Suprapubic skin (tissue), 4 donors: ENCODE results near the gene MYL10. TPM values are rescaled to one million over a fixed set of nuclear protein-coding genes. Genes with fewer than 3 reads are reported as not detected.

Source experiments
- DNase-seq, 2 donors: peaks; one replicate each; pipeline ENCODE4 v3.0.0-alpha.2; 2019; ENCODE audit warnings: low spot score in 2 of 2
- H3K27ac ChIP-seq: fragments of 200-600 bp; sonication (generic); one replicate; pipeline ENCODE4 v1.5.1; 2019
- H3K27me3 ChIP-seq: fragments of 200-600 bp; sonication (generic); one replicate; pipeline ENCODE4 v1.5.1; 2019
- H3K36me3 ChIP-seq: fragments of 200-600 bp; sonication (generic); one replicate; pipeline ENCODE4 v1.5.1; 2019
- H3K4me1 ChIP-seq: fragments of 200-600 bp; sonication (generic); one replicate; pipeline ENCODE4 v1.5.1; 2019
- H3K4me3 ChIP-seq: fragments of 200-600 bp; sonication (generic); one replicate; pipeline ENCODE4 v1.5.1; 2019; ENCODE audit warnings: mild to moderate bottlenecking
- H3K9me3 ChIP-seq: fragments of 200-600 bp; sonication (generic); one replicate; pipeline ENCODE4 v1.5.1; 2019
- EP300 ChIP-seq: sonication (generic); formaldehyde crosslinking; IDR thresholded peaks from one replicate; pipeline ENCODE4 v1.6.1; 2017; ENCODE audit warnings: antibody characterized with exemption
- POLR2A ChIP-seq, 2 donors: fragments of 450-650 bp; IDR thresholded peaks; one replicate each; pipeline ENCODE4 v1.6.1; 2017; ENCODE audit warnings: antibody characterized with exemption in 2 of 2, mild to moderate bottlenecking in 2 of 2, moderate library complexity in 2 of 2
- POLR2AphosphoS5 ChIP-seq, 3 donors: sonication (generic); formaldehyde crosslinking; IDR thresholded peaks; one replicate each; pipeline ENCODE4 v1.6.1; 2017; ENCODE audit warnings: antibody characterized with exemption in 3 of 3
- WGBS: methylation state at CpG from one replicate; pipeline ENCODE4 v1.1.5; 2018; 5-methylcytosine and 5-hydroxymethylcytosine counted together
- total RNA-seq, 4 donors: library from RNA; depleted of rRNA; stranded (reverse); fragments of >200 nt; gene quantifications; one replicate each; pipeline ENCODE4 v1.1.0, GENCODE V29; 2016
- TF ChIP-seq, protein P1 (sequence below), 2 donors: fragments of 200-600 bp in 1 of 2; fragments of 450-650 bp in 1 of 2; sonication (generic) in 1 of 2; IDR thresholded peaks; one replicate each; pipeline ENCODE4 v1.5.1; 2016 to 2019; ENCODE audit warnings: antibody characterized with exemption in 2 of 2, mild to moderate bottlenecking in 1 of 2, moderate library complexity in 1 of 2

The MYL10 gene
- total RNA-seq, 4 donors from 2014 or later: not detected

DNA sequence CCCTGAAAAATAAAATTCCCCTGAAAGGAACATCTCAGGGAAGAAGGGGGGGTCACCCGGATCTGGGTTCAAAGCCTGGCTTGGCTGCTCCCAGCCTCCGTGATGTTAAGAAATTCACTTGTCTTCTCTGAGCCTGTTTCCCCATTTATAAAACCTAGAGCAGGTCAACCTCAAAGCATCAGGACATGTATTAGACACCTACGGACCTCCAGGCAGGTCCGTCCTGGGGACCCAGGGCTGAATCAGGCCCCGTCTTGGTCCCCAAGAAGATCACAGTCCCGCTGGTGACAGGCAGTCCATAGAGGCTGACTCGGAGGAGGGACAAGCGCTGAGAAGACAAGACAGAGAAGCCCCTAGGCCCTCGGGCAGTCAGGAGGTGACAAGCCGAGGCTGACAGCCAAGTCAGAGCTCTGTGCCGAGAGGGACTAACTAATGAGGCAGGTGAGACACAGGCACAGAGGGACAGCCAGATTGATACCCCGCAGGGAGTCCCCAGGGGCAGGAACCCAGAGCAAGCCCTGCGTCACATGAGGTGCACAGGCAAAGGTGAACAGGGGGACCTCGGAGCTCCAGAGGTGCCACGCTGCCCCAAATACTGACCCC is 2.9 kb downstream of the MYL10 start:
- Histone ChIP-seq H3K36me3 (no peaks in the 10 kb centered on the region), H3K4me1 (peaks cover 7% of the 10 kb centered on the region), H3K27me3 (peaks cover 66% of the 10 kb centered on the region), H3K9me3 (no peaks in the 10 kb centered on the region), H3K4me3 (no peak overlapping the region), H3K27ac (no peak overlapping the region)
- peak in 1 of 2 donors; percentile 71 for DNase-seq
- no peak for TF ChIP-seq EP300
- TF ChIP-seq POLR2AphosphoS5 (IDR thresholded peaks at IDR 0.05): no peak
- TF ChIP-seq, protein P1, sequence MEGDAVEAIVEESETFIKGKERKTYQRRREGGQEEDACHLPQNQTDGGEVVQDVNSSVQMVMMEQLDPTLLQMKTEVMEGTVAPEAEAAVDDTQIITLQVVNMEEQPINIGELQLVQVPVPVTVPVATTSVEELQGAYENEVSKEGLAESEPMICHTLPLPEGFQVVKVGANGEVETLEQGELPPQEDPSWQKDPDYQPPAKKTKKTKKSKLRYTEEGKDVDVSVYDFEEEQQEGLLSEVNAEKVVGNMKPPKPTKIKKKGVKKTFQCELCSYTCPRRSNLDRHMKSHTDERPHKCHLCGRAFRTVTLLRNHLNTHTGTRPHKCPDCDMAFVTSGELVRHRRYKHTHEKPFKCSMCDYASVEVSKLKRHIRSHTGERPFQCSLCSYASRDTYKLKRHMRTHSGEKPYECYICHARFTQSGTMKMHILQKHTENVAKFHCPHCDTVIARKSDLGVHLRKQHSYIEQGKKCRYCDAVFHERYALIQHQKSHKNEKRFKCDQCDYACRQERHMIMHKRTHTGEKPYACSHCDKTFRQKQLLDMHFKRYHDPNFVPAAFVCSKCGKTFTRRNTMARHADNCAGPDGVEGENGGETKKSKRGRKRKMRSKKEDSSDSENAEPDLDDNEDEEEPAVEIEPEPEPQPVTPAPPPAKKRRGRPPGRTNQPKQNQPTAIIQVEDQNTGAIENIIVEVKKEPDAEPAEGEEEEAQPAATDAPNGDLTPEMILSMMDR (IDR thresholded peaks at IDR 0.05): no peak
- no peak for TF ChIP-seq POLR2A (IDR thresholded peaks at IDR 0.05)
- 51% methylated on average over 14 of the region's 15 CpGs for WGBS

DNA sequence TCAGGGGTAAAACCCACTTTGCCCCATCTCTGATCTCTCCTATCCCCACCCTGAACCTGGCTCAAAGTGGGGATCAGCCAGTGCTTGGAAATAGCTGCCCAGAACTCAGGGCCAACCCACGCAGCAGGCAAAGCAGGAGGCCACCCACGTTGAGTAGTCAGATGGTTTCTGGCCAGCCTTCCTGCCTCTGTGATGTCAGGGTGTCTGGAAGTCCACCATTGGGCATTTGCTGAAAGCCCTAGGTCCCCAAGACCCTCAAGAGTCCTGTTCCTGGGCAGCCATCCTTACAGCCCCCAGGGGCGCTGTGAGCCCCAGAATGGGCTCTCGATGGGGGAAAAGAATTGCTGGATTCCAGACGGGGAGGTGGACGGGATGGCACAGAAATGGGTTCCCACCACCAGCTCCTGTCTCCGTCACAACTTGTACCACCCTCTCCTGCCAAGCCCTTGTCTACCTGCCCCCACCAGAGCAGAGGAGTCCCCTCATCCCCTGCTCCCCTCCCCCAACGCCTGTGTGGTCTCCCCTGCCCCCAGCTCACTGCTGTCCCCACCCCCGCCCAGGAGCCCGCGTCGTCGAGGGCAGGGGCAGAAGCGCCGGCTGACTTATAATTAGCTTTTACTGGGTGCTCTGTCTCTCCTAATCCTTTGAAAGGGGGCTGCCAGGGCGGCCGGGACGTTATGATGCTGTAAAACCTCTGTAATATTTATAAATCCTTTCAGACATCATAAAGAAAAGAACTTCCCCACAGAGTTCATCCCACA is 3.9 kb downstream of the MYL10 start:
- peaks cover 57% of the 10 kb centered on the region for H3K27me3 ChIP-seq
- WGBS: 10% methylated on average over 15 of the region's 18 CpGs
- TF ChIP-seq, protein P1 (IDR thresholded peaks at IDR 0.05): no peak
- TF ChIP-seq POLR2A (IDR thresholded peaks at IDR 0.05) (no peak), POLR2AphosphoS5 (IDR thresholded peaks at IDR 0.05) (no peak), EP300 (no peak)
- no peaks in the 10 kb centered on the region for H3K9me3 ChIP-seq
- no peaks in the 10 kb centered on the region for H3K36me3 ChIP-seq
- H3K4me3 ChIP-seq: no peak overlapping the region
- H3K27ac ChIP-seq: no peak overlapping the region
- no peak for DNase-seq
- H3K4me1 ChIP-seq: no peaks in the 10 kb centered on the region

DNA sequence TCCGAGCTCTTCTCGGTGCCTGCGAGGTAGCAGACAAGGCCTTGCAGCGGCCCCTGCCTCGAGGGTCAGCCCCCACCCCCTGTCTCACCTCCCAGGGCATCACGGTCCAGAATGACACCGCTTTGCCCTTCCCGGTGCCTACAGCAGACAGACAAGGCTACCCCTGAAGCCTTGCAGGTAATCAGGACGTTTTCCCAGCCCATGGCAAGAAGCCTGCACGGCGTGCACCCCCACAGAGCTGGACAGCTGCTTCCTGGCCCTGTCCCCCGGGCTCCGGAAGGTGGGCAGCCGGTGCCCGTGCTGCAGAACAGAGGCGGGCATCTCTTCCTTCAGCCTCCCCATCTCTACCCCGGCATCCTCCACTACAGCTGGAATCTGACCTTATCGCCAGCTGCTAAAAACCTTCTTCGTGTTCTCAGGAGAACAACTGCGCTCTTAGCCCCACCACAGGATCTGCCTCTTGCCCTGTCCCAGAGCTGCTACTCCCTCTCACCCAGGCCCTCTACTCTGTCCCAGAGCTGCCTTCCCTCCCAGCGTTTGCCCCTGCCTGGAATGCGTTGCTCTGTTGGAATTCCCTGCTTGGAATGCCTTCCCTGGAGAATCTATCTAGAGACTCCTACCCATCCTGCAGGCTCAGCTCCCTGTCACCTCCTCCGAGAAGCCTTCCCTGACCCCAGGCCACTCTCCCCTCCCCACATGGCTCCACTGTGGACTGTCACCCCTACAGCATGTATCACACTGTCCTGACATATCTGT is 4.7 kb downstream of the MYL10 start:
- no peaks in the 10 kb centered on the region for H3K9me3 ChIP-seq
- H3K27ac ChIP-seq: no peak overlapping the region
- 66% methylated on average over 20 of the region's 23 CpGs for WGBS
- H3K4me1 ChIP-seq: no peaks in the 10 kb centered on the region
- H3K36me3 ChIP-seq: no peaks in the 10 kb centered on the region
- H3K27me3 ChIP-seq: peaks cover 55% of the 10 kb centered on the region
- no peak overlapping the region for H3K4me3 ChIP-seq
- DNase-seq: no peak
- TF ChIP-seq POLR2A (IDR thresholded peaks at IDR 0.05): no peak
- TF ChIP-seq EP300: no peak
- TF ChIP-seq, protein P1 (IDR thresholded peaks at IDR 0.05): no peak
- no peak for TF ChIP-seq POLR2AphosphoS5 (IDR thresholded peaks at IDR 0.05)

DNA sequence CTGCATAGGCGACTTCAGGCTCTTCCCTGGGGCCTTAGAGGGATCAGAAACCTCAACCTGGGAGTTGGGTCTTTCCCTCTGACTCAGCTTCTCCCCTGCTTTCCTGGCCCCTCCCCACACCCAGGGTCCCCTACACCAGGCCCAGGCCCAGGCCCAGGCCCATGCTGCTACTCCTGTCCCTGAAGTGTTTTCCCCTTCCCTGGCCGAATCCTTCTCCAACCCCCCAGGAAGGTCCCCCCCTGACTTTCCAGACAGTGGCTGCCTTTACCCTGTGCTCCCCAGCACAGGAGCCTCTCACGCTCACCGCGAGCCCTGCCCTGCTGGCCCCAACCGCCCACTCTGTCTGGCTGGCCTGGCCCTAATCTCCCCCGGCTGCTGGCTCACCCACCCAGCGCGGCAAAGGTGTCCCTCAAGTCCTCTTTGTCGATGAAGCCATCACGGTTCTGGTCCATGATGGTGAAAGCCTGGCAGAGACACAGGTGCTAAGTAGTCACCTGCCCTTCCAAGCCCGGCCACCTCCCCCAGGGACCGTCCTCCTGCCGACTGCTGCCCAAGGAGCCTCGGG is 6.4 kb downstream of the MYL10 start:
- H3K36me3 ChIP-seq: no peaks in the 10 kb centered on the region
- no peaks in the 10 kb centered on the region for H3K4me1 ChIP-seq
- WGBS: 92% methylated on average over 14 of the region's 15 CpGs
- DNase-seq: no peak
- no peak overlapping the region for H3K27ac ChIP-seq
- H3K4me3 ChIP-seq: no peak overlapping the region
- TF ChIP-seq POLR2AphosphoS5 (IDR thresholded peaks at IDR 0.05): no peak
- TF ChIP-seq EP300: no peak
- TF ChIP-seq, protein P1 (IDR thresholded peaks at IDR 0.05): no peak
- TF ChIP-seq POLR2A (IDR thresholded peaks at IDR 0.05): no peak
- no peaks in the 10 kb centered on the region for H3K9me3 ChIP-seq
- peaks cover 57% of the 10 kb centered on the region for H3K27me3 ChIP-seq
